K562 (cell line): Measurements from ENCODE around the gene TRANK1. TPM values are rescaled to one million over a fixed set of nuclear protein-coding genes. Genes with fewer than 3 reads are reported as not detected.

Source experiments
- ARID4B ChIP-seq: sonication (generic); formaldehyde crosslinking; IDR thresholded peaks from 2 replicates; pipeline ENCODE4 v1.8.0; 2022; ENCODE audit warnings: mild to moderate bottlenecking, missing genetic modification reagents
- CEBPG ChIP-seq, 3 experiments: fragments of 200-800 bp in 1 of 3; sonication (Bioruptor generic) in 1 of 3; sonication (generic) in 1 of 3; formaldehyde crosslinking in 1 of 3; IDR thresholded peaks in 2 of 3; conservative IDR thresholded peaks in 1 of 3; 2 replicates each; pipeline versions ENCODE4 v1.6.1 to v1.8.0; 2016 to 2022; ENCODE audit warnings: missing compliant biosample characterization in 2 of 3, missing genetic modification characterization in 2 of 3, mild to moderate bottlenecking in 1 of 3, missing genetic modification reagents in 1 of 3
- KDM4B ChIP-seq, 2 experiments: fragments of 450-650 bp in 1 of 2; sonication (generic) in 1 of 2; IDR thresholded peaks; 2 replicates each; pipeline ENCODE4 v1.6.1; 2016 to 2017; ENCODE audit warnings: borderline replicate concordance in 2 of 2, antibody characterized with exemption in 1 of 2, low read depth in 1 of 2, mild to moderate bottlenecking in 1 of 2
- MECOM ChIP-seq: fragments of 250-450 bp; sonication (Bioruptor Pico); IDR thresholded peaks from 2 replicates; pipeline ENCODE4 v1.8.0; 2022; ENCODE audit warnings: inconsistent platforms
- MTA3 ChIP-seq: fragments of 450-650 bp; formaldehyde crosslinking; IDR thresholded peaks from 2 replicates; pipeline ENCODE4 v1.6.1; 2017; ENCODE audit warnings: mild to moderate bottlenecking, borderline replicate concordance
- SRF ChIP-seq, 2 experiments: fragments of 250-450, 450-650 bp in 1 of 2; sonication (Bioruptor Pico) in 1 of 2; sonication (generic) in 1 of 2; formaldehyde crosslinking; IDR thresholded peaks; 2 replicates each; pipeline versions ENCODE4 v1.5.0 to v1.5.1; 2020 to 2022; ENCODE audit warnings: mild to moderate bottlenecking in 1 of 2, missing genetic modification reagents in 1 of 2
- polyA plus RNA-seq, 8 experiments: library from polyadenylated mRNA; depleted of rRNA in 4 of 8; stranded (reverse) in 5 of 8; unstranded in 3 of 8; fragments of >200 nt; fragmentation: Nextera tagmentation in 2 of 8; fragmentation: Illumina TruSeq in 1 of 8; extraction: Ambion mirVana in 2 of 8; extraction: Trizol in 1 of 8; gene quantifications; 2 replicates each; pipeline versions ENCODE4 v1.2.1 to v1.2.3, GENCODE V29; 2011 to 2014; ENCODE audit warnings: inconsistent platforms in 1 of 8, missing spikeins in 1 of 8
- total RNA-seq, 7 experiments: library from RNA; depleted of rRNA in 6 of 7; stranded (reverse); fragments of >200 nt in 6 of 7; fragmentation: Illumina TruSeq in 2 of 7; extraction: Trizol in 2 of 7; gene quantifications; 2 replicates each; pipeline versions ENCODE4 v1.2.1 to v1.2.3, GENCODE V29; 2011 to 2021; ENCODE audit warnings: low replicate concordance in 1 of 7
- TF ChIP-seq, protein P1 (sequence below), 2 experiments: fragments of 450-650 bp; formaldehyde crosslinking in 1 of 2; IDR thresholded peaks; 2 replicates each; pipeline versions ENCODE4 v1.4.0 to v1.6.1; 2014 to 2020; ENCODE audit warnings: mild to moderate bottlenecking in 2 of 2, borderline replicate concordance in 1 of 2, low read depth in 1 of 2
- TF ChIP-seq, protein P2 (sequence below), 2 experiments: IDR thresholded peaks in 1 of 2; conservative IDR thresholded peaks in 1 of 2; 2 replicates each; pipeline ENCODE4 v1.6.1; 2016; ENCODE audit warnings: low read depth in 2 of 2, mild to moderate bottlenecking in 1 of 2, missing compliant biosample characterization in 1 of 2, missing genetic modification characterization in 1 of 2, moderate library complexity in 1 of 2

TRANK1 gene
- total and polyA plus RNA-seq, 9 of the 15 experiments (the other 6 are each of a cell fraction or from before 2014, with no cell fraction given): 0.41 to 5.3 (median 2.1) TPM

DNA sequence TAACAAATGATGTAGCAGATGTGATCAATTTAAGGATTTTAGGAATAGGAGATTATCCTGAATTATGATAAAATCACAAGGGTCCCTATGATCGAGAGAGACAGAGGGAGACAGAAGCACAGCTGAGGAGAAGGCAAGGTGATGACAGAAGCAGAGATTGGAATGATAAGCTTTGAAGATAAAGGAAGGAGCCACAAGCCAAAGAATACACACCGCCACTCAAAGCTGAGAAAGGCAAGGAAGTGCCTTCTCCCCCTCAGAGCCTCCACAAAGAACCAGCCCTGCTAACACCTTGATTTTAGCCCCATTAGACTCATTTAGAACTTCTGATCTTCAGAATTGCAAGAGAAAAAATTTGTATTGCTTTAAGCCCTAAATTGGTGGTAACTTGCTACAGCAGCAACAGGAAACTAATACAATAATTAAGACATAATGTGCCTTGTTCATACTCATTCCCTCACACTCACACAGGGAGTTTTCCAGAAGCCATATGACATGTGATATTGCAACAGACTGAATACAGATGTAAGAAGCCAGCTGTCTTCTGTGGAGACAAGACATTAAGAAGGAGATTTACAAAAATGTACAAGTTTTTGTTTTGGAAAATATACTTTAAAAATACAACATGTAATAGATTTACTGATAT, 38.2 kb downstream of the TRANK1 start (continued):
- TF ChIP-seq, protein P1, sequence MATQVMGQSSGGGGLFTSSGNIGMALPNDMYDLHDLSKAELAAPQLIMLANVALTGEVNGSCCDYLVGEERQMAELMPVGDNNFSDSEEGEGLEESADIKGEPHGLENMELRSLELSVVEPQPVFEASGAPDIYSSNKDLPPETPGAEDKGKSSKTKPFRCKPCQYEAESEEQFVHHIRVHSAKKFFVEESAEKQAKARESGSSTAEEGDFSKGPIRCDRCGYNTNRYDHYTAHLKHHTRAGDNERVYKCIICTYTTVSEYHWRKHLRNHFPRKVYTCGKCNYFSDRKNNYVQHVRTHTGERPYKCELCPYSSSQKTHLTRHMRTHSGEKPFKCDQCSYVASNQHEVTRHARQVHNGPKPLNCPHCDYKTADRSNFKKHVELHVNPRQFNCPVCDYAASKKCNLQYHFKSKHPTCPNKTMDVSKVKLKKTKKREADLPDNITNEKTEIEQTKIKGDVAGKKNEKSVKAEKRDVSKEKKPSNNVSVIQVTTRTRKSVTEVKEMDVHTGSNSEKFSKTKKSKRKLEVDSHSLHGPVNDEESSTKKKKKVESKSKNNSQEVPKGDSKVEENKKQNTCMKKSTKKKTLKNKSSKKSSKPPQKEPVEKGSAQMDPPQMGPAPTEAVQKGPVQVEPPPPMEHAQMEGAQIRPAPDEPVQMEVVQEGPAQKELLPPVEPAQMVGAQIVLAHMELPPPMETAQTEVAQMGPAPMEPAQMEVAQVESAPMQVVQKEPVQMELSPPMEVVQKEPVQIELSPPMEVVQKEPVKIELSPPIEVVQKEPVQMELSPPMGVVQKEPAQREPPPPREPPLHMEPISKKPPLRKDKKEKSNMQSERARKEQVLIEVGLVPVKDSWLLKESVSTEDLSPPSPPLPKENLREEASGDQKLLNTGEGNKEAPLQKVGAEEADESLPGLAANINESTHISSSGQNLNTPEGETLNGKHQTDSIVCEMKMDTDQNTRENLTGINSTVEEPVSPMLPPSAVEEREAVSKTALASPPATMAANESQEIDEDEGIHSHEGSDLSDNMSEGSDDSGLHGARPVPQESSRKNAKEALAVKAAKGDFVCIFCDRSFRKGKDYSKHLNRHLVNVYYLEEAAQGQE (IDR thresholded peaks at IDR 0.05; ENCODE audit: borderline replicate concordance): 0 out of 2 replicates have a peak, but pooled peaks have one; percentile 25
- TF ChIP-seq, protein P1 (CRISPR knock-in tag; IDR thresholded peaks at IDR 0.05; ENCODE audit: low read depth): no peak
- TF ChIP-seq CEBPG (CRISPR knock-in tag; IDR thresholded peaks at IDR 0.05): no peak
- TF ChIP-seq CEBPG (tag; conservative IDR thresholded peaks at IDR 0.05 in 1 of 2, IDR thresholded peaks at IDR 0.05 in 1 of 2): peak in 1 of 2 experiments; percentile 57; a peak in 2 of 4 replicates
- TF ChIP-seq MECOM (CRISPR knock-in tag): peak; percentile 9; the same call in 1 of the 2 replicates
- TF ChIP-seq, protein P2, sequence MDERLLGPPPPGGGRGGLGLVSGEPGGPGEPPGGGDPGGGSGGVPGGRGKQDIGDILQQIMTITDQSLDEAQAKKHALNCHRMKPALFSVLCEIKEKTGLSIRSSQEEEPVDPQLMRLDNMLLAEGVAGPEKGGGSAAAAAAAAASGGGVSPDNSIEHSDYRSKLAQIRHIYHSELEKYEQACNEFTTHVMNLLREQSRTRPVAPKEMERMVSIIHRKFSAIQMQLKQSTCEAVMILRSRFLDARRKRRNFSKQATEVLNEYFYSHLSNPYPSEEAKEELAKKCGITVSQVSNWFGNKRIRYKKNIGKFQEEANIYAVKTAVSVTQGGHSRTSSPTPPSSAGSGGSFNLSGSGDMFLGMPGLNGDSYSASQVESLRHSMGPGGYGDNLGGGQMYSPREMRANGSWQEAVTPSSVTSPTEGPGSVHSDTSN (CRISPR knock-in tag; IDR thresholded peaks at IDR 0.05; ENCODE audit: low read depth): peak; percentile 50; the same call in 1 of the 2 replicates
- TF ChIP-seq, protein P2 (tag; conservative IDR thresholded peaks at IDR 0.05; ENCODE audit: low read depth): peak; percentile 82
- TF ChIP-seq MTA3: peak; percentile 45; the same call in 1 of the 2 replicates
- no peak for TF ChIP-seq ARID4B
- TF ChIP-seq KDM4B (IDR thresholded peaks at IDR 0.05; ENCODE audit: borderline replicate concordance in 2 of 2, low read depth in 1 of 2): no peak
- no peak for TF ChIP-seq SRF (CRISPR knock-in tag; IDR thresholded peaks at IDR 0.05)
